ENCODE data around the gene HPCAL1. TPM values are rescaled to one million over a fixed set of nuclear protein-coding genes. Genes with fewer than 3 reads are reported as not detected.

HPCAL1 gene
- total RNA-seq, 1 donor from 2014 or later, result 9.0 TPM

GRCh38 chr2:10392100-10392499 is 89.4 kb downstream of the HPCAL1 start:
- TF ChIP-seq CTCF (IDR thresholded peaks at IDR 0.05; ENCODE audit: insufficient read depth, low read length, severe bottlenecking), result no peak
- Histone ChIP-seq H3K4me3 (ENCODE audit: low read depth, low read length) (no peak overlapping the region), H3K36me3 (ENCODE audit: control insufficient read depth, insufficient read depth, low read length) (no peaks in the 10 kb centered on the region), H3K27me3 (ENCODE audit: control insufficient read depth, insufficient read depth, low read length) (no peaks in the 10 kb centered on the region)
- DNase-seq (ENCODE audit: low read depth) (no peak), FAIRE-seq (no peak)

- no peak for DNase-seq (ENCODE audit: low read depth)
- no peak for FAIRE-seq
- no peak for TF ChIP-seq CTCF (IDR thresholded peaks at IDR 0.05; ENCODE audit: insufficient read depth, low read length, severe bottlenecking)
Observed at GRCh38 chr2:10392548-10392947, 89.8 kb downstream of the HPCAL1 start.

GRCh38 chr2:10392951-10393639 is 90.4 kb downstream of the HPCAL1 start:
- FAIRE-seq, result no peak
- Histone ChIP-seq H3K36me3 (ENCODE audit: control insufficient read depth, insufficient read depth, low read length) (no peaks in the 10 kb centered on the region), H3K27me3 (ENCODE audit: control insufficient read depth, insufficient read depth, low read length) (no peaks in the 10 kb centered on the region), H3K4me3 (ENCODE audit: low read depth, low read length) (no peak overlapping the region)
- no peak for TF ChIP-seq CTCF (IDR thresholded peaks at IDR 0.05; ENCODE audit: insufficient read depth, low read length, severe bottlenecking)
- no peak for DNase-seq (ENCODE audit: low read depth)

More at GRCh38 chr2:10392548-10392947, 89.8 kb downstream of the HPCAL1 start:
- Histone ChIP-seq H3K27me3 (ENCODE audit: control insufficient read depth, insufficient read depth, low read length) (no peaks in the 10 kb centered on the region), H3K36me3 (ENCODE audit: control insufficient read depth, insufficient read depth, low read length) (no peaks in the 10 kb centered on the region), H3K4me3 (ENCODE audit: low read depth, low read length) (no peak overlapping the region)

DNA sequence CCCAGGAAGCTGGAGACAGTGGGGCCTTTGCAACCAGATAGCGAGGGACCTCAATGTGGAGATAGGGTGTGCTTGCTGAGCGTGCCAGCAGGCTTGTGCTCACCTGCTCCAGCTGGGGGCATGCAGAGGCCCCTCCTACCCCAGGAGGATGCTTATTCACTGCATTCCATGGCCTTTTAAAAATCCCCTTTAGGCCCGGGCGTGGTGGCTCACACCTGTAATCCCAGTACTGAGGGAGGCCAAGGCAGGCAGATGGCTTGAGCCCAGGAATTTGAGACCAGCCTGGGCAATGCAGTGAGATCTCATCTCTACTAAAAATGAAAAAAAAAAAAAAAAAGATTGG is 90.9 kb downstream of the HPCAL1 start:
- DNase-seq (ENCODE audit: low read depth) (peak; percentile 28), FAIRE-seq (no peak)
- no peak overlapping the region for H3K4me3 ChIP-seq (ENCODE audit: low read depth, low read length)
- TF ChIP-seq CTCF (IDR thresholded peaks at IDR 0.05; ENCODE audit: insufficient read depth, low read length, severe bottlenecking), result no peak
- H3K27me3 ChIP-seq (ENCODE audit: control insufficient read depth, insufficient read depth, low read length), result no peaks in the 10 kb centered on the region
- no peaks in the 10 kb centered on the region for H3K36me3 ChIP-seq (ENCODE audit: control insufficient read depth, insufficient read depth, low read length)

- no peak overlapping the region for H3K4me3 ChIP-seq (ENCODE audit: low read depth, low read length)
- TF ChIP-seq CTCF (IDR thresholded peaks at IDR 0.05; ENCODE audit: insufficient read depth, low read length, severe bottlenecking), result no peak
- FAIRE-seq, result no peak
- no peak for DNase-seq (ENCODE audit: low read depth)
- no peaks in the 10 kb centered on the region for H3K27me3 ChIP-seq (ENCODE audit: control insufficient read depth, insufficient read depth, low read length)
- H3K36me3 ChIP-seq (ENCODE audit: control insufficient read depth, insufficient read depth, low read length), result peaks cover 1% of the 10 kb centered on the region
Observed at GRCh38 chr2:10395893-10396292, 93.2 kb downstream of the HPCAL1 start.

GRCh38 chr2:10396464-10396863 is 93.8 kb downstream of the HPCAL1 start:
- no peak for TF ChIP-seq CTCF (IDR thresholded peaks at IDR 0.05; ENCODE audit: insufficient read depth, low read length, severe bottlenecking)
- FAIRE-seq (peak; percentile 55), DNase-seq (ENCODE audit: low read depth) (no peak)
- Histone ChIP-seq H3K36me3 (ENCODE audit: control insufficient read depth, insufficient read depth, low read length) (peaks cover 1% of the 10 kb centered on the region), H3K27me3 (ENCODE audit: control insufficient read depth, insufficient read depth, low read length) (no peaks in the 10 kb centered on the region), H3K4me3 (ENCODE audit: low read depth, low read length) (no peak overlapping the region)

Data from bronchial epithelial cell (primary cell).